Fibroblast of pulmonary artery (primary cell): ENCODE results near the gene GRIK3.

ENCODE experiments used
- DNase-seq: peaks from one replicate; pipeline ENCODE4 v3.0.0-alpha.2; 2010; ENCODE audit warnings: low read depth
- H3K4me3 ChIP-seq: replicated peaks from 2 replicates; pipeline ENCODE4 v1.5.1; 2011; ENCODE audit warnings: low read depth, mild to moderate bottlenecking, control low read depth, low read length, moderate library complexity
- TF ChIP-seq, protein P1 (sequence below): IDR thresholded peaks from 2 replicates; pipeline ENCODE4 v1.5.1; 2011; ENCODE audit warnings: mild to moderate bottlenecking, control low read depth, low read length, inconsistent platforms; ENCODE audit errors: missing control alignments

The GRIK3 gene

GRCh38 chr1:37016121-37016520 is 18.2 kb downstream of the GRIK3 start:
- TF ChIP-seq, protein P1, sequence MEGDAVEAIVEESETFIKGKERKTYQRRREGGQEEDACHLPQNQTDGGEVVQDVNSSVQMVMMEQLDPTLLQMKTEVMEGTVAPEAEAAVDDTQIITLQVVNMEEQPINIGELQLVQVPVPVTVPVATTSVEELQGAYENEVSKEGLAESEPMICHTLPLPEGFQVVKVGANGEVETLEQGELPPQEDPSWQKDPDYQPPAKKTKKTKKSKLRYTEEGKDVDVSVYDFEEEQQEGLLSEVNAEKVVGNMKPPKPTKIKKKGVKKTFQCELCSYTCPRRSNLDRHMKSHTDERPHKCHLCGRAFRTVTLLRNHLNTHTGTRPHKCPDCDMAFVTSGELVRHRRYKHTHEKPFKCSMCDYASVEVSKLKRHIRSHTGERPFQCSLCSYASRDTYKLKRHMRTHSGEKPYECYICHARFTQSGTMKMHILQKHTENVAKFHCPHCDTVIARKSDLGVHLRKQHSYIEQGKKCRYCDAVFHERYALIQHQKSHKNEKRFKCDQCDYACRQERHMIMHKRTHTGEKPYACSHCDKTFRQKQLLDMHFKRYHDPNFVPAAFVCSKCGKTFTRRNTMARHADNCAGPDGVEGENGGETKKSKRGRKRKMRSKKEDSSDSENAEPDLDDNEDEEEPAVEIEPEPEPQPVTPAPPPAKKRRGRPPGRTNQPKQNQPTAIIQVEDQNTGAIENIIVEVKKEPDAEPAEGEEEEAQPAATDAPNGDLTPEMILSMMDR: no peak
- H3K4me3 ChIP-seq: no peak overlapping the region

GRCh38 chr1:37015713-37016112 is 18.6 kb downstream of the GRIK3 start:
- DNase-seq: no peak
- TF ChIP-seq, protein P1: no peak
- H3K4me3 ChIP-seq: no peak overlapping the region

More at GRCh38 chr1:37016121-37016520, 18.2 kb downstream of the GRIK3 start:
- DNase-seq: no peak

GRCh38 chr1:37012226-37012625 is 22.1 kb downstream of the GRIK3 start:
- no peak overlapping the region for H3K4me3 ChIP-seq
- TF ChIP-seq, protein P1: no peak
- no peak for DNase-seq

DNA sequence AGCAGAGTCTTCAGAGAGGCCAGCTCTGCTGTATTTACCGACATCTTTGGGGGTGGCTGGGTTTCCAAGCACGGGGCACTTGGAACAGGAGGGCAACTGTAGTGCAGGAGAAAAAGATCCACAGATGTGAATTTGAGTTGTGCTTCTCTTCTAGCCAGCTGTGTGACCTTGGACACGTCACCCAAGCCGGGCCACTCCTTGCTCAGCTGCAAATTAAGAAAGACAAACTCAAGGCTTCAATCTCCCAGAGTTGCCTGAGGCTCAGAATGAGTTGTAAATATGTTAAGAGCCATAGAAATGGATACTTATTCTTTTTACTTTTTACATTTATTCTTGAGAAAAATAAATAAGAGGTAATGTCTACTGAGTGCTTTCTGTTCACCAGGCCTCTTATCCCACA is 24.3 kb downstream of the GRIK3 start:
- no peak overlapping the region for H3K4me3 ChIP-seq
- no peak for DNase-seq
- TF ChIP-seq, protein P1: no peak

DNA sequence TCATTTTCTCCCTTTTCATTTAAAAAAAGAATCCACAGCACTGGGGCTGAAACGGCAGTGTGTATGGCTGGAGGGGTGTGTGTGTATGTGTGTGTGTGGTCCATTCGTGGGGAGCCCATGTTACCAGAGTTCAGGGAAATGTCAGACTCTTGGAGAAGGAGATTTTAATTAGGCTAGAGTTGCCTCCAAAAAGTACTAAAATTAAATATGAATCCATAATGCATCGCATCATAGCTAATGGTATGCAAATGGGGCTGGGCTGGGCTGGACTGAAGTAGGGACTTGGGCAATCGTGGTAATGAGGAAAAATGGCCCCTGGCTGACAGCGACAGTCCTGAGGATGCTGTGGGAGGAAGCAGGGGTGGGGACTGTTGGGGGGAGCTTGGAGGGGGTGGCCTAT is 24.8 kb downstream of the GRIK3 start:
- no peak overlapping the region for H3K4me3 ChIP-seq
- TF ChIP-seq, protein P1: no peak
- no peak for DNase-seq

- no peak for DNase-seq
- TF ChIP-seq, protein P1: no peak
- H3K4me3 ChIP-seq: no peak overlapping the region
These were observed 28.0 kb downstream of the GRIK3 start for GRCh38 chr1:37006132-37006868.

DNA sequence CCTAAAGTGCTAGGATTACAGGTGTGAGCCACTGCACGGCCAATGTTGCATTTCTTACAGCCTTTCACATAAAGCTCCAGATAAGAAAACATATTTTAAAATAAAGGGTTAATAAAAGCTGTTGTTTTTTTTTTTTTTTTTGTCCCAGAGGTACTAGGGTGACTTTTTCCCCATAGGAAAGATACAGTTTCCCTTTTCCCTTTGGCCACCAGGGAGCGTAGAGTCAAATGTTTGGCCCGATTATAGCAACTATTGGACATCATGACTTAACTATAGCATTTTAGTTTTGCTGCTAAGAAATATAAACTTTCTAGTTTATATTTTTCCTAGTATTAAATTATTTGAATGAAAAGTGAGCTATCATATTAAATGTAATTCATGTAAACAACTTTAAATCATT is 31.4 kb downstream of the GRIK3 start:
- DNase-seq: no peak
- TF ChIP-seq, protein P1: no peak
- H3K4me3 ChIP-seq: no peak overlapping the region
